CD4-positive, alpha-beta T cell treated with Interferon gamma for 1 hour (primary cell): Measurements from ENCODE around the gene MYO3B.
"Not testable (repeated sequence)": the region's sequence is repeated elsewhere in the genome, so short reads cannot be mapped to it uniquely, and the experiment has no call there.

Source experiments
- DNase-seq: peaks from one replicate; pipeline ENCODE4 v3.0.0-alpha.2; 2020

MYO3B gene

GRCh38 chr2:170530803-170531564, 353.0 kb downstream of the MYO3B start:
- DNase-seq: no peak

GRCh38 chr2:170531876-170532275, 353.9 kb downstream of the MYO3B start:
- DNase-seq: no peak

- DNase-seq: no peak
Observed at GRCh38 chr2:170533156-170533555, 355.2 kb downstream of the MYO3B start.

GRCh38 chr2:170535552-170535951, 357.6 kb downstream of the MYO3B start:
- no peak for DNase-seq

- no peak for DNase-seq
Observed at GRCh38 chr2:170544817-170545216, 366.9 kb downstream of the MYO3B start.

GRCh38 chr2:170548304-170548703, 370.4 kb downstream of the MYO3B start:
- no peak for DNase-seq

- DNase-seq: no peak
Observed at GRCh38 chr2:170550501-170550900, 372.6 kb downstream of the MYO3B start.

GRCh38 chr2:170551899-170552298, 374.0 kb downstream of the MYO3B start:
- not testable (repeated sequence) for DNase-seq

- DNase-seq: no peak
Observed at GRCh38 chr2:170553748-170554147, 375.8 kb downstream of the MYO3B start.

- no peak for DNase-seq
Observed at GRCh38 chr2:170554278-170554955, 376.5 kb downstream of the MYO3B start.

GRCh38 chr2:170562928-170563327, 385.0 kb downstream of the MYO3B start:
- no peak for DNase-seq

- no peak for DNase-seq
Observed at GRCh38 chr2:170563401-170563800, 385.5 kb downstream of the MYO3B start.

- DNase-seq: no peak
Observed at GRCh38 chr2:170566138-170566537, 388.2 kb downstream of the MYO3B start.

- DNase-seq: no peak
Observed at GRCh38 chr2:170567429-170567828, 389.5 kb downstream of the MYO3B start.

- no peak for DNase-seq
Observed at GRCh38 chr2:170568511-170568910, 390.6 kb downstream of the MYO3B start.

GRCh38 chr2:170571612-170572011, 393.7 kb downstream of the MYO3B start:
- DNase-seq: no peak

- no peak for DNase-seq
Observed at GRCh38 chr2:170573671-170574070, 395.7 kb downstream of the MYO3B start.

- DNase-seq: no peak
Observed at GRCh38 chr2:170576296-170576695, 398.3 kb downstream of the MYO3B start.

- DNase-seq: no peak
Observed at GRCh38 chr2:170577356-170577755, 399.4 kb downstream of the MYO3B start.

GRCh38 chr2:170578606-170579005, 400.7 kb downstream of the MYO3B start:
- no peak for DNase-seq

- DNase-seq: no peak
Observed at GRCh38 chr2:170579511-170579910, 401.6 kb downstream of the MYO3B start.

- DNase-seq: no peak
Observed at GRCh38 chr2:170582313-170582712, 404.4 kb downstream of the MYO3B start.

GRCh38 chr2:170582751-170583463, 405.0 kb downstream of the MYO3B start:
- no peak for DNase-seq

GRCh38 chr2:170585067-170585466, 407.1 kb downstream of the MYO3B start:
- no peak for DNase-seq
